Activated T-helper 9 cell treated with anti-CD3 and anti-CD28 coated beads, Interleukin-2, amount 50 U/mL, for 16 hours (primary cell): ENCODE measurements around the gene KDM4C.
"Not testable (repeated sequence)": the region's sequence is repeated elsewhere in the genome, so short reads cannot be mapped to it uniquely, and the experiment has no call there.

ENCODE experiments used
- DNase-seq: peaks from one replicate; pipeline ENCODE4 v3.0.0-alpha.2; 2020; ENCODE audit warnings: low read depth

The KDM4C gene

DNA sequence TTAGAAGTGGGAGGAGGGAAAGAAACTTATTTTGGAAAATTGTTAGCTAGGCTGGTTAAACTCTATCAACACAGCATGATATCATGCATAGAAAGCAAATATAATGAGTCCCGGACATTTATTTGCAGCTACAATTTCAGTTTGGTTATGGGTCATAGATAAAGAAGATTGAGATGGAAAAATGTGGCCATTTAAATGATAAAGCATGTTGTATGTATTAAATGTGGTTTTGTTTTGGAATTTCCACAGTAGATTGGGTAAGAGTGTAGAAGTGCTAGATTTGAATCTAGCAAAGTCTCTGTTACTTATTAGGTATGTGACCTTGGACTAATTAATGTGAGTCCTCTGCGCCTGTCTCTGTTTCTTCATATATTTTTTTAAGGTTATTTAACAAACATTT, 217.4 kb downstream of the KDM4C start:
- DNase-seq, result no peak

DNA sequence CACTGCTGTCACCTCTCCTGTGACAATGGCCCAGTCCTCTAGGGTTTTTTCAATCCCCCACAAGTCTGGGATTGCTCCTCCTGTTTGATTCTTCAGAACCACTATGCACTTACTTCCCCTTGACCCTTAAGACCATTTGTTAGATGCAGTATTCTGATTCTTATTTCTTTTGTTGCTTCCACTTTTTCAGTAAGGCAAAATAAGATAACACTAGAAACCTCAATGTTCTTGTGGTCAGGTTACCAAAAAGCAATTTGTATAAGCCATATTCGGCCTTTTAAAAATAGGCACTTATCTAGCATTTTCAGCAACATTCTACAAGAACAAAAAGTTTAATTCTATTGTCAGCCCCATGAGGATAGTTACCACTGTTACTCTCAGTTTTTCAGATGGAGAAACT, 220.0 kb downstream of the KDM4C start:
- no peak for DNase-seq

DNA sequence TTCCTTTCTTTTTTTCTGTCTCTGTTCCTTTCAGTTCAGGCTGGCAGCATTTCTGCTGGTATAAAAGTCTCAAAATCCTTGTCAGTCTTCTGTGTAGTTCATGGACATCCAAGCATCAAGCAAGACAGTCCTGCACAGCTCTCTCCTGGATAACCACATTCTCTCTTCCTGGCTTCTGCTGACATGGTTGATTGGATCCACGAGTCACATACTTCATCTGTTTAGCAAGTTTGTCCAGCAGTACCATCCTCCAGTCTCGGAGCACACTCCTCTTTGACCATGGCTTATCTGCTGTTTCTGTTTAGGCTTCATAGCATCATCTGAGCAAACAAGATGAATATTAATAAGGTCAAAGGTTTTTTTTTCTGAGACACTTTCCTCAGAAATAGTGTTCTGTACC, 220.8 kb downstream of the KDM4C start:
- DNase-seq, result no peak

DNA sequence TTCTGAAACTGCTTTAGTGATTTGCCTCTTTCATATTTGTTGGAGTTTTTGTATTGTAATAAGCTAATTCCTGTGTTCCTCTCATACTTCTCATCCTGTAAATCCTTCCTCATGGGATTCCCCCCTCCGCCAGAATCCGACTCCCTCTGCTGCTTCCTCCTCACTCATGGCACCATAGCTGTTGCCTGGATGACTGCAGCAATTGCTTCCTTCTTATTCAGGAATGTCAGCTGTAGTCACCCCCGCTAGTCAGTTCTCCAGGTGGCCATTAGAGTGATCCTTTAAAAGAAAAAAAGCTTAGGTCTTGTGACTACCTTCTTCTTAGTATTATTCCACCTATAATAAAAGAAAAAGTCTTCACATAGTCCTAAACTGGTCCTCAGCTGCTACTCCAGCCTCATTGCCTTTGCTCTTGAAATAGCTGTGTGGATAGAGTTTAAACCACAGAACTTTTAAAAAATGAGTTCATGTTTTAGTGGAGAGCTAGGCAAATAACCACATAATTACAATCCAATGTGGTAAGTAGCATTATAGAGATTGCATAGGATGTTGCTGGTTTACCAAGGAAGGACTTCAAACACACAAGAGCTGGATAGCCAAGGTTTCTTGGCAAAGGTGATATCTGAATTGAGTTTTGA, 227.3 kb downstream of the KDM4C start:
- no peak for DNase-seq

DNA sequence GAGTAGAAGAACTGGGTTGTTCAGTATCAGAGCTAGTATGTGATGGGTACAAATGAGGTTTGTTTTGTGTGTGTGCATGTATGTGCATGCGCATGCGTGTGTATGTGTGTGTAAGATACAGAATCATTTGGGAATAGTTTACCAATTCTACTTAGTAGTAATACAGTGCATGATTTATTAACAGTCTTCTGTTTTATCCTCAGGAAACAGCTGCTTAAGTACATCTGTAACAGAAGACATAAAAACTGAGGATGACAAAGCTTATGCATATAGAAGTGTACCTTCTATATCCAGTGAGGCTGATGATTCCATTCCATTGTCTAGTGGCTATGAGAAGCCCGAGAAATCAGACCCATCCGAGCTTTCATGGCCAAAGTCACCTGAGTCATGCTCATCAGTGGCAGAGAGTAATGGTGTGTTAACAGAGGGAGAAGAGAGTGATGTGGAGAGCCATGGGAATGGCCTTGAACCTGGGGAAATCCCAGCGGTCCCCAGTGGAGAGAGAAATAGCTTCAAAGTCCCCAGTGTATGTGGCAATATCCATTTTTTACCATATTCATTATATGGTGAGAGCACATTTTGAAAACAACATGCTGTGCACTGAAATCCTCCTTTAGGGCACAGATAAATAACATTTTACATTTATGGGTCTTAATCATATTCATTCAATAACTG, 228.5 kb downstream of the KDM4C start:
- no peak for DNase-seq

DNA sequence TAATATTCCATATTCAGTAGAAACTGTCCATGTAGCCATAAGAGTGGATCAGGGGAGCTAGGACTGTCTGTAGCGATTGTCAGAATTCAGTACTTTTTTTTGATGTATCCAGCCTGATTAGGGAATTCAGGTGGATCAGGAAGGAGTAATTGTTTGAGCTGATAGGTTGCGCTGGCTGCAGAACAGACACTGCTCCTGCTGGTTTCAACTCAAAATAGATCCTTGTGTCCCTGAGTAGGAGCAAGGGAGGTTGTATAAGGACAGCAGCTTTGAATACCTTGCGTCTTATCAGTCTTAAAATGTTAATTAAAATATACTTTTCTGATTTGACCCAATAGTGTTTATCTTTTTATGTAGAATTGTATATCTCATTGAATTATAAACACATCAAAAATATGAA, 229.6 kb downstream of the KDM4C start:
- DNase-seq, result no peak

DNA sequence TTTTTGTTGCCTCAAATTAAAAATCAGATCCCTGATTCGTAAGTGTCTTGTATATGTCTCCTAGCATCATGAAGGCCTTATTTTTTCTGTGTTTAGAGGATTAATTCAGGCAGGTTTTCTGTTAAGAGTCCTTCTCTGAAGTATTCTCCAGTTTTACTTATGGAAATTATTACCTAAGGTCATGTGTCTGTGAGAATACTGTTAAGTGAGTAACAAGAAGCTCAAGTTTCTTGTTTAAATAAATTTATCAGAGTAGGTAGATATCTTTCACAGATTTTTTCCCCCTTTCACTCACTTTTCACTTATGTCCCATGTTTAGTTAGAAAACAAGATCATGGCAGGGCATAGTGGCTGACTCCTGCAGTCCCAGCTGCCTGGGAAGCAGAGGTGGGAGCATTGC, 233.6 kb downstream of the KDM4C start:
- no peak for DNase-seq

DNA sequence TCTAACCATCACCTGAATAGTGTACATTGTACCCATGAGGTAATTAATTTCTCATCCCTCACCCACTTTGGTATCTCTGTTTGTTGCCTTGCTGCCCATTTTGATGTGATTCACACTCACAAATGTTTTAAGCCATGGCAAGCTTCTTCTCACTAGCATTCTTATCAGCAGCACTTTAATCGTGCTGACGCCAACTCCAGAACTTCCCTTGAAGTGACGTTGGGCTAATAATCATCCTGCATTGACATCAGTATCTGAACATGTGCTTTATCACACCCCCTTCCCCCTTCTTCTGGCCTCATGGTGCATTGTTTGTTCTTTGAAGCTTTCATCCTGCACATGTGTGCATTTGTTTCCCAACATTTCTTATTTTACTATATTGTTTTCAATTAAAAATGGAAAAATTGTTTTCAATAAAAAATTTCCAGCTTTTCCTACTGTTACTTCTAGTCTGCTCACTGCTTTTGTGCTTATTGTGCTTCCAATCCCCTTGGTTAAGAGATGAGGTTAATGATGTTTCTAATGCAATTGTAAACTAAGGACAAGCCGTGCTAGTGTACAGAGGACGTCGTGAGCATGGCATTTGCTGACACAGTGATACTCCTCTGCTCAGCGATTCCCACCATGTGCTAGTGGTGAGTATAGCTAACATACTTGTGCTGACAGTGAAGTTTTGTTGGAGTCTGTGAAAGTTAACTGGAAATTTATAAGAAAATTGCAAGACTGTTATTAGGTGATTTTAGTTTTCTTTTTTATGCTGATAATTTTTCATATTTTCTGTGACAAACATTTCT, 238.5 kb downstream of the KDM4C start:
- no peak for DNase-seq

DNA sequence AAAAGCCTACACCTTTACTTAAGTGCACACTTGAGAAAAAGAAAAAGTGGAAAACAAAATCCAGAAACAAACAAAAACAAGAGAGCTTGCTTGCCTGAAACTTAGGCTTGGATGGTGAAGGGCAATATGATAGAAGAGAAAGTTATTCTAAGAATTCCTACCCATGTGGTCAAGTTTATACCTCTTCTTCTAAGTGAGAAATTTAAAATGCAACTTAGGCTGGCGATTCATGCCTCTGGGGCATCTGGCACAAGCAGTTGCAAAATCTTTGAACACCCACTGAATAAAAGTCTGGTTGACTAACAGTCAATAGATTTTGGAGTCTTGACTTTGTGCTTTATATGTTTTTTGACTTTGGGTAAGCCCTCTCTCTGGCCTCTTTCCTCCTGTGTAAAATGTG, 239.6 kb downstream of the KDM4C start:
- DNase-seq, result no peak

DNA sequence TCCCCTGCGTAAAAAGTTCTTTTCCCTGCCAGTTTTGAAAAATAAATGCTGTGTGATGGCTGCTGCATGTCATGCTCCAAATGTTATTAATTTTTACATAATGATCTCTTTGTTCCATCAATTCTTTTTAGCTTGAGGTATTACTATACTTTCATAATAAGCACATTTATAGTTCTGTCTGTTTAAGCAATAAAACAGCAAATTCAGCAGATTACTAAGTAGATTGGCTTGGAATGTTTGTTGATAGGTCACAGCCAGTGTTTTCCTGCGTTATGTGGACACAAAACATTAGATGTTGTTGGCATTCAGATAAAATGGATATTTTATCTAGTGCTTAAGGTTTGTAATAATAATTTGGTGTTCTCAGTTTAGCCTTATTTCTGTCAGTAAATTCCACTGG, 242.0 kb downstream of the KDM4C start:
- DNase-seq, result no peak

DNA sequence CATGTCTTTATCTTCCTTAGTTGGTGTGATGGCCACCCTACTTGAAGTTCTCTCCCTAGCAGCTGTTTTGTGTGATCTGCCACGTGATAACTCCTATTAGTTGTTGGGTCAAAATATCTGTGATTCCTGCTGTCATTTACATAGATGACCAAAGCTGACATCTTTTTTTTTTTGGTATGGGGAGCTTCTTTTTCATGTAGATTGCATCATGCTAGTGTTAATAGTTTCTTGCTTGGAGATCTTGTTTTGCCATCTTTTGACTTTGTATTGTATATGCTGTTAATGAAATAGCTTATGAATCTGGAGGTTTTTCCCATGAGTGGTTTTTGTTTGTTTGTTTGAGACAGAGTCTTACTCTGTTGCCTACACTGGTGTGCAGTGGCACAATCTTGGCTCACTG, 243.8 kb downstream of the KDM4C start:
- DNase-seq, result no peak

DNA sequence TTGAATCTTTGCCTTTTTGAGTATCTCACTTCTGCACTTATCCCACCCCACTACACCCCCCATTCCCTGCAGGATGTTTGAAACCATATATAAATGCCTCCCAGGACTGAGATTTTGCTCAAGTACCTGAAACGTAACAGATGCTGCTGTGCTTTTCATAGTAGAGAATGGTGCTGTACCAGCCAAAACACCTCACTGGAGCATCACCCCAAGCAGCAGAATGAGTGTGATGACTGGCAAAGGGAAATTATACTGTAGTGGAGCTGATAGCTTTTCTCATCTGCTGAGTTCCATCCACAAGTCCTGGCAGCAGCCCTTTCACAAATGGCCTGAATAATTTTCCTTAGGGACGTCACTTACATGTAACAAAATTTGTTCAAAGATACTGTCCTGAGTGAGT, 246.1 kb downstream of the KDM4C start:
- no peak for DNase-seq

DNA sequence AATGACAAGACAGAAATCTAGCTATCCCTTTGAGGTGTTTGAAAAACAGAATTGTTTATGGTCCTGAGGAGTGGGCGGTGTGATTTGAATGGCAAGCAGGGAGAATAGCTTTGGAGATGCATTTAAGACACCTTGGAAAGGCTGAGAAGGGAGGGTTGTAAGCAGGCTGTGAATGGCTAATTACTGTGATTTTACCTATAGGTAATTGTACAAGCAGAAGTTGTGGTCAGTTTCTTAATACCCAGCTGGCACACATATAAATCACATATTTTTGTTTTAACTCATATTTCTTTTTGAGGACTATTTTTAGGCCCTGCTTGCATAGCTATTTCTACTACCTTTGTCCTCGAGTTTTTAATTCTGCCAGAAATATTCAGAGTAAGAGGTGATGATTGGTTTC, 248.6 kb downstream of the KDM4C start:
- no peak for DNase-seq

DNA sequence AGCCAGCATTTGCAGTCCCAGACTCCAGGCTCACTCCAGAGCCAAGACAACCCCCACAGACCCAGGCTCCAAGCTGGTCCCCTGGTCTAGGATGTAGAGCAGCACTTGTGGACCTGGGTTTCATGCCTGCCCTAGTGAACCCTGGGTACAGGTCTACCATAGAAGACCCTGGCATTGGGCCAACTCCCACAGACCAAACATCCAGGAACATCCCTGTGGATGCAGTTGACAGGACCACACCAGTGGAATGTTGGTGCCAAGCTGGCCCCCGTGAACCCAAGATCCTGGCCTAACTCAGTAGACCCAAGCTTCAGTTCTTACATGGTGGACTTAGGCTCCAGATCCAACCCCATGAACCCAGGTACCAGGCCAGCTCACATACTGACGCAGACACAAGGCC, 250.6 kb downstream of the KDM4C start:
- no peak for DNase-seq

DNA sequence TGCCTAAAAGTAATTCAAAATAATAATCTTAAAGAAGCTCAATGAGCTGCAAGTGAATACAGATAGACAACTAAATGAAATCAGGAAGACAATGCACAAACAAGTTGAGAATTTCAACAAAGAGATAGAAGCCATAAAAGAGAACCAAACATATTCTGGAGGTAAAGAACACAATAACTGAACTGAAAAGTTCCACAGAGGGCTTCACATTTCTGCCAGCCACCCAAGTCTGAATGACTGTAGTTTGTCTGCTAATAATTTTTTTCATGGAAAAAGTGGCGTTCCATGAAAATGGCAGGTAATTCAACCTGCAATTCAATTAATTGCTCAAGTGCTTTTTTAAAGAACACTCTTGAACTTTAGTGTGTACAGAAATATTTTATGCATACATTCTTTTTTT, 251.3 kb downstream of the KDM4C start:
- DNase-seq, result no peak

DNA sequence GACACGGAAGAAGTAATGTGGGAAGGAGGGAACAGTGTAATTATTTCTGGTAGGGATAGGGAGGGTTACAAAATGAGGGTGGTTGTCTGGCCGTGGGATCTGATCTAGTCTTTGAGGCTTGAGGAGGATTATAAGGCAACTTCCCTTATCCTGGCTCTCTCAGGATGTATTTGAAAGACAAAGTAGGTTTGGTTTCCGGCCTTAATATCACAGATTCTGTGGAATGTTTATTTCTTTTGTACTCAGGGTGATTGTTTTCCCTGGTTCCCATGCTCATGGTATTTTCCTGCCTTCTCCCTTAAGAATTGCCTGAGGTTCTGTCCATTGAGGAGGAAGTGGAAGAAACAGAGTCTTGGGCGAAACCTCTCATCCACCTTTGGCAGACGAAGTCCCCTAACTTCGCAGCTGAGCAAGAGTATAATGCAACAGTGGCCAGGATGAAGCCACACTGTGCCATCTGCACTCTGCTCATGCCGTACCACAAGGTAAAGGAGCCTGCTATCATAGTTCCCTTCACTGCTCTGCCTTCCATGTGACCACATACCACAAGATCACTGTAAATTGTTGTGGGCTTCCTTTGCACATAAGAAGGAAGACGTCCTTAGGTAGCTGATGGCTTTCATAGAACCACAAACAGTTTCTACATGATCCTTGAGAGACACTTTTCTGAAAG, 253.8 kb downstream of the KDM4C start:
- DNase-seq, result no peak

DNA sequence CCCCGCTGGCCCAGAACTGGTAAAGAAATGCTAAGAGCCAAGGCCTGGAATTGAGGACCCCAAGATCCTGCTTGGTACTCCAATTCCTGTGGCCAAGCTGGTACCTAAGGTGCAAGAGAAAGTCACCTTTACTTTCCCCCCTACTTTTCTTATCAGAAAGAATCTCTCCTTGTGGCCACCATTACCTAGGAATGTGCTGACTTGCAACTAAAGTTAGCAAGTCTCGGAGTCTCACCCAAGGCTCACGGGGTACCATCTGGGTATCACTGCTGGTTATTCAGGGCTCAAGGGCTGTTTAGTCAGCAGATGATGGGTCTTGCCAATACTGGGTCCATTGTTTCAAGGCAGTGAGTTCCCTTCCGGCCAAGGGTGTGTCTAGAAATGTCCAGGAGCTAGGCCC, 270.2 kb downstream of the KDM4C start:
- no peak for DNase-seq

DNA sequence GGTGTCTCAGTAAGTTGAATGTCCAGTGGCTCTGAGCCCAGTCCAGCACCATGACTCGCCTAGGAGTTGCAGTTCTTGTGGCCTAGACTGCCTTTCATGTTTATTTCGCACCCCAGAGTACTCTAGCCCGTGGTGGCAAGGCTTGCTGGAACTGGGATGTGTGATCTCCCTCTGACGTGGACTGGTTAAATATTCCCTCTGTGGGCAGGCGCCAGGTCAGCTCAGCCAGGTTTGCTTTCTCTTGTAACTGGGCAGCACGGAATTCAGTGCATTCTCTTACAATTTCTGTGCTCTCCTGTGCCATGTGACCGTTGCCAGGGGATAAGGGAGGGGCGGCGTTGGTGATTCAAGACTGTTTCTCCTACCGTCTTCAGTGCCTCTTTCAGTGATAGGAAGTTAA, 270.8 kb downstream of the KDM4C start:
- DNase-seq, result no peak

DNA sequence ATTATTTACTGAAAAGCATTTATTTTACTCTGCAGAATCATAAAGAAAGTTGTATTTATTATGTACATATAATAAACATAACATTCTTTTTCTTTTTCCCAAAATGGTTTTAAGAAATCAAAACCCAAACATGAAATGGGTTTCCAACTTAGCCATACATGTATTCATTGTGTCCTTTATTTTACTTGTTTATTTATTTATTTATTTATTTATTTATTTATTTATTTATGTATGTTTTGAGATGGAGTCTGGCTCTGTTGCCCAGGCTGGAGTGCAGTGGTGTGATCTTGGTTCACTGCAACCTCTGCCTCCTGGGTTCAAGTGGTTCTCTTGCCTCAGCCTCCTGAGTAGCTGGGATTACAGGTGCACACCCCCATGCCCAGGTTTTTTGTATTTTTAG, 273.2 kb downstream of the KDM4C start:
- not testable (repeated sequence) for DNase-seq

DNA sequence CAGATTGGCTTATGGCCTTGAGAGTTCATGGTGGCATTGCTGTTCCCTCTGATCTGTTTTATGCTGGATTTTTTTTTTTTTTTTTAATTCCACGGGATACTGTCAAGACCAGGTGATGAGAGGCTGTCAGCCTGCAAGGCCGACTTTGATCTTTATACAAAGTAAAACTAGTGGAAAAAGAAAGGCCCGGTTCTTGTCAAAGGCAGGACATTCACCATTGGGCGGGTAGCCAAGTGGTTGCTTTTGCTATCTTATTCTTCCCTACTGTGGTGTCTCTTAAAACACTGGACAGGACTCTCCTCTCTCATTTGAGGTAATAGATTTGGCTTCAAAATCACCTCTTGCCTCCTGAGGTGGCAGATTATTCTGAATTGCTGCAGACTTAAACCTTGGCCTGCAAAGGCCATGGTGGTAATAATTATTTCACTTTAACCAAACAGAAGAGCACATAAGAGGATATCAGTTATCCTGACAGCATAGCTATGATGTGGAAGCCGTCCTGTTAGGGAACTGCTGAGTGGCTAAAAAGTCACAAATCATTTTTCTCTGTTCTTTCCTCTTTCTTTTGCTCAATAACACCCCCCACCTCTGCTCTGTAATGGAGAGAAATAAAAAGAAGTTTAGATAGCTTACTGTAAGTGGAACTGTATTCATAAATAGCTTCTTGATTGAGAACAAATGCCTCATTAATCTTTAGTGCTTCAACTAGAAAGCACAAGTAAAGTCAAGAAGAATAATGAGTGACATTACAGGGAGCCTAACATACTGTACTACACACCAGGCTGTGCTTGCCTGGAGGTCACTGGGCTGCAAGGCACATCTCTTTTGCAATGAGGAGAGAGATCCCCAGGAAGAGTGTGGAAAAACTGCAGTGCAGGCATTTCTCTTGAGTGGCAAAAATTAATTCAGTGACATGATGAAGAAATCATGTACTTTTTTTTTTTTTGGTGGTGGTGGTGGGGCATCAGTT, 275.6 kb downstream of the KDM4C start:
- no peak for DNase-seq

DNA sequence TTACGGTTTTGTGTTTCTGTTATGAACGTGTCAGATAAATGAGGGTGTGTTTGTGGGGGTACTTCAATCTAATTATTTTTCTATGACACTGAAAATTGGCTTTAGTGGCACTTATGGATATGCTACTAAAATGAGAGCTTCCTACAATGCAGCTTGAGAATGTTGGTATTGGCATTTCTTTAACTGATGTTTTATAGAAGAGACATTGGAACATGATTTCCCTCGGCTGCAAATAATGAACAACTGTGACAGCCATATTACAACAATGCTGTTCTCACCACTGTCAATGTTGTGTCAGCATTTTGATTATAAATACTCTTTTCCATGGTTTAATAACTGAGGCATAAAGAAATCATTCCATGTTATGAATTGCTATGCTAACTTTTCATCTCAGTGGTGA, 279.4 kb downstream of the KDM4C start:
- no peak for DNase-seq

DNA sequence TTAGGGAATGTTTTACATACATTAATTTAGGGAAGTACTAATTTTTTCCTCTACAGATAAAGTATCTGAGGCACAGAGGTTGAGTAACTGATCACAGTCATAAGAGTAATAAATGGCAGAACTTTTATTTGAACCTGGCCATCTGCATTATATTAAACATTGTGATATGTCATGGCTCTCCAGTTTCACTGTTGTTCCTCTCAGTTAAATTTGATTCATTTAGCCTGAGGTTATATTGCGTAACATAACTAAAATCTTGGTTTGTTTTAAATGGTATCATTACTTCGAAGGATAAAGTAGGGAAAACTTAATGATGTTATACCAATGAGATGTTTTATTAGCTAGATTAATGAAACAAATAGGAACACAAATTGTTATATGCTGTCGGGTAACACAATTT, 284.4 kb downstream of the KDM4C start:
- DNase-seq, result no peak
